ENCODE measurements around the gene VAT1L. TPM values are rescaled to one million over a fixed set of nuclear protein-coding genes. Genes with fewer than 3 reads are reported as not detected.

VAT1L gene
- 29.9 and 67.0 TPM in 2 replicates for total RNA-seq

GRCh38 chr16:77788181-77789084 lies at the start of gene VAT1L:
VAT1L (plus strand) TSS chr16:77788564; CDS start chr16:77788683, 119 bp downstream.

GRCh38 chr16:78022347-78023060 lies 234.1 kb downstream of the VAT1L start, which contains the start of gene CLEC3A:
CLEC3A (plus strand) TSS chr16:78022548; CDS start chr16:78022627, 79 bp downstream.

Other genes with a start within 250 kb of the VAT1L start
- gene NUDT7, start 66.0 kb upstream of the VAT1L start, total RNA-seq, result 9.7 and 10.7 TPM in 2 replicates
- not detected in 2 replicates for gene CLEC3A, start 234.0 kb downstream of the VAT1L start, total RNA-seq